Adrenal gland (tissue), 12 donors: ENCODE results near the gene MBL2. TPM values are rescaled to one million over a fixed set of nuclear protein-coding genes. Genes with fewer than 3 reads are reported as not detected.
A peak's percentile ranks its signal among the peaks of the same experiment; 100 is the strongest.

Experiments
- DNase-seq, 7 donors: peaks; one replicate each; pipeline ENCODE4 v3.0.0-alpha.2; 2019 to 2020
- H3K27ac ChIP-seq, 5 donors: fragments of 200-600 bp; sonication (generic) in 4 of 5; 1 replicate in 3 of 5; 2 replicates in 2 of 5; pipeline versions ENCODE4 v1.5.1 to v1.8.0; 2016 to 2020; ENCODE audit warnings: mild to moderate bottlenecking in 1 of 5
- H3K27me3 ChIP-seq: fragments of 200-600 bp; 2 replicates; pipeline ENCODE4 v1.8.0; 2021
- H3K36me3 ChIP-seq, 2 donors: fragments of 200-600 bp; replicated peaks in 1 of 2; 1 replicate in 1 of 2; 2 replicates in 1 of 2; pipeline versions ENCODE4 v1.5.1 to v1.8.0; 2018 to 2022
- H3K4me1 ChIP-seq, 2 donors: fragments of 200-600 bp; replicated peaks in 1 of 2; 1 replicate in 1 of 2; 2 replicates in 1 of 2; pipeline versions ENCODE4 v1.5.1 to v1.8.0; 2018 to 2021
- H3K4me3 ChIP-seq, 4 donors: fragments of 200-600 bp; sonication (generic) in 3 of 4; one replicate each; pipeline ENCODE4 v1.5.1; 2016 to 2018
- H3K9me3 ChIP-seq, 3 donors: fragments of 200-600 bp; sonication (generic) in 1 of 3; replicated peaks in 1 of 3; 1 replicate in 2 of 3; 2 replicates in 1 of 3; pipeline versions ENCODE4 v1.5.1 to v1.8.0; 2016 to 2021
- POLR2A ChIP-seq, 2 donors: fragments of 450-650 bp; IDR thresholded peaks; one replicate each; pipeline ENCODE4 v1.6.1; 2017; ENCODE audit warnings: antibody characterized with exemption in 2 of 2, mild to moderate bottlenecking in 2 of 2, moderate library complexity in 1 of 2
- WGBS, 4 donors: extraction: QIAGEN DNeasy Blood & Tissue Kit in 2 of 4; methylation state at CpG; one replicate each; pipeline versions ENCODE4 v1.1.5 to v1.1.7; 2013 to 2017; 5-methylcytosine and 5-hydroxymethylcytosine counted together
- intact Hi-C, 2 donors: fragments of 100-400 bp; cut with DNase I; formaldehyde crosslinking; loops; one replicate each; pipeline versions ENCODE4 v1.14.1 to v1.15.0; 2022 to 2023
- polyA plus RNA-seq, 3 donors: library from polyadenylated mRNA; stranded (reverse); fragments of 200-250 nt in 2 of 3; fragments of 350-450 nt in 1 of 3; fragmentation: Illumina TruSeq in 1 of 3; extraction: RNeasy Lipid Tissue Mini Kit (QIAGEN cat#74804) in 1 of 3; gene quantifications; one replicate each; pipeline ENCODE4 v1.2.3, GENCODE V29; 2013 to 2014
- total RNA-seq, 9 donors: library from RNA; depleted of rRNA in 4 of 9; stranded (reverse); fragments of >200 nt in 4 of 9; fragments of 120-200 nt in 1 of 9; fragmentation: NEBNext Ultra II Directional in 1 of 9; extraction: Animal tissue kit (Norgen Biotek cat#: 25700) in 1 of 9; gene quantifications; one replicate each; pipeline versions ENCODE4 v1.1.0 to v1.2.4, GENCODE V29; 2013 to 2023
- TF ChIP-seq, protein P1 (sequence below), 6 experiments: fragments of 450-650 bp in 4 of 6; fragments of 200-600 bp in 2 of 6; sonication (generic) in 1 of 6; IDR thresholded peaks; 1 replicate in 5 of 6; 2 replicates in 1 of 6; pipeline versions ENCODE4 v1.5.1 to v1.8.0; 2016 to 2021; ENCODE audit warnings: antibody characterized with exemption in 6 of 6, mild to moderate bottlenecking in 2 of 6, moderate library complexity in 1 of 6
- donor health status: healthy with polysubstance abuse.
- donor health status: Bipolar disorder and iron deficiency.
- donor health status: DM: yes; HTN: yes; CAD: no.
- donor health status: DM: no; HTN: no; CAD: no.
- donor health status: DM: no; HTN: no; CAD: no.
- donor health status: DM: yes; HTN: yes; CAD: no.

Gene MBL2
- total and polyA plus RNA-seq, 12 donors, result 0.04 to 3.7 (median 0.07) TPM; not detected in 8

GRCh38 chr10:52741851-52742250, 30.7 kb downstream of the MBL2 start:
- no peak for DNase-seq
- Histone ChIP-seq H3K4me1 (no peaks in the 10 kb centered on the region), H3K36me3 (no peaks in the 10 kb centered on the region), H3K9me3 (no peaks in the 10 kb centered on the region), H3K27me3 (no peaks in the 10 kb centered on the region), H3K27ac (no peak overlapping the region), H3K4me3 (no peak overlapping the region)
- intact Hi-C loops, result loop anchor here in 1 of 2 donors (5.0 kb wide), 1 partner anchor 35 kb away; no protein-coding TSS in a partner anchor
- WGBS, 4 donors, result 79 to 86% (median 85%) methylated on average over 2 of the region's 2 CpGs
- TF ChIP-seq, protein P1, sequence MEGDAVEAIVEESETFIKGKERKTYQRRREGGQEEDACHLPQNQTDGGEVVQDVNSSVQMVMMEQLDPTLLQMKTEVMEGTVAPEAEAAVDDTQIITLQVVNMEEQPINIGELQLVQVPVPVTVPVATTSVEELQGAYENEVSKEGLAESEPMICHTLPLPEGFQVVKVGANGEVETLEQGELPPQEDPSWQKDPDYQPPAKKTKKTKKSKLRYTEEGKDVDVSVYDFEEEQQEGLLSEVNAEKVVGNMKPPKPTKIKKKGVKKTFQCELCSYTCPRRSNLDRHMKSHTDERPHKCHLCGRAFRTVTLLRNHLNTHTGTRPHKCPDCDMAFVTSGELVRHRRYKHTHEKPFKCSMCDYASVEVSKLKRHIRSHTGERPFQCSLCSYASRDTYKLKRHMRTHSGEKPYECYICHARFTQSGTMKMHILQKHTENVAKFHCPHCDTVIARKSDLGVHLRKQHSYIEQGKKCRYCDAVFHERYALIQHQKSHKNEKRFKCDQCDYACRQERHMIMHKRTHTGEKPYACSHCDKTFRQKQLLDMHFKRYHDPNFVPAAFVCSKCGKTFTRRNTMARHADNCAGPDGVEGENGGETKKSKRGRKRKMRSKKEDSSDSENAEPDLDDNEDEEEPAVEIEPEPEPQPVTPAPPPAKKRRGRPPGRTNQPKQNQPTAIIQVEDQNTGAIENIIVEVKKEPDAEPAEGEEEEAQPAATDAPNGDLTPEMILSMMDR (IDR thresholded peaks at IDR 0.05), result no peak
- no peak for TF ChIP-seq POLR2A (IDR thresholded peaks at IDR 0.05)

DNA sequence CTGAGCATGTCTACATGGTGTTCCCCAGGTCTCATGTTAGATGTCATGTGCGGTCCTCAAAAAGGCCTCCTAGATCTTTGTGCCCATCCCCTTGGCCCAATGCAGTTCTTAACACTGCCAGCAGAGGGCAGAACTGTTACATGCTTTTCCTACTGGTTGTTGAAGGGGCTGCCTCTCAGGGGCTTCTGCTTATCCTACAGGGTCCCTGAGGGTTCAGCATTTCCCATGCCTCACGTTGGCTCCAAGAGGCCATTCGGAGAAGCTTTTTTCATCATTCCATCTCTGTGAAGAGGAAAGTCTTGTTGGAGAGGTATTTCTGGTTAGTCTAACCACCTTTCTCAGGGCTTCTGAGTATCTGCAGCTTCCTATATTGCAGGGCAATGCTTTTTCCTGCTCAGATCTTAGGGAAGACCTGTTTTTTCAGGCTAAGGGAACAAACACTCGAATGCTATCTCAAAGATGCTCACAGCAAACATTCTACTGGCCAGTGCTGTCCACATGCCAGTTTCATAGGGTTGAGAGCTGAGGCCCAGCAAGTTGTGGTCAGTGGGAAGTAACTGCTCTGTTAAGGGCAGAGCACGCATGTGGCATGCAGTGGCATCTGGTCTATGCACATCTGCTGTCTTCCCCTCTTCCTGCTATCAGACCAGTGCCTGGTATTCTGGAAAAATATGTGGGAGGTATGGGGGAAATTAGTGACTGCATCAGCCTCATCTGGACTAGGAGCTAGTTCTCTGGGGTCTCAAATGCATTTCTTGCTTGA, 31.5 kb downstream of the MBL2 start:
- Histone ChIP-seq H3K27me3 (no peaks in the 10 kb centered on the region), H3K9me3 (no peaks in the 10 kb centered on the region), H3K4me1 (no peaks in the 10 kb centered on the region), H3K36me3 (no peaks in the 10 kb centered on the region), H3K27ac (no peak overlapping the region), H3K4me3 (no peak overlapping the region)
- DNase-seq, result peak; percentile 20 to 69 (median 39)
- intact Hi-C loops, result loop anchor here in 1 of 2 donors (5.0 kb wide), 1 partner anchor 36 kb away; no protein-coding TSS in a partner anchor
- WGBS, 4 donors, result 45 to 56% (median 53%) methylated on average over 5 of the region's 5 CpGs
- TF ChIP-seq POLR2A (IDR thresholded peaks at IDR 0.05), result no peak
- TF ChIP-seq, protein P1 (IDR thresholded peaks at IDR 0.05), result peak; percentile 54 to 80 (median 73)

GRCh38 chr10:52740155-52740549, 32.4 kb downstream of the MBL2 start:
- 94 to 100% (median 98%) methylated on average over 1 of the region's 1 CpG for WGBS, 4 donors
- no peak for DNase-seq
- intact Hi-C loops, result loop anchor here in 1 of 2 donors (5.0 kb wide), 1 partner anchor 37 kb away; no protein-coding TSS in a partner anchor
- Histone ChIP-seq H3K4me3 (no peak overlapping the region), H3K27me3 (no peaks in the 10 kb centered on the region), H3K9me3 (no peaks in the 10 kb centered on the region), H3K4me1 (no peaks in the 10 kb centered on the region), H3K27ac (no peak overlapping the region), H3K36me3 (no peaks in the 10 kb centered on the region)
- TF ChIP-seq, protein P1 (IDR thresholded peaks at IDR 0.05), result no peak
- TF ChIP-seq POLR2A (IDR thresholded peaks at IDR 0.05), result no peak

DNA sequence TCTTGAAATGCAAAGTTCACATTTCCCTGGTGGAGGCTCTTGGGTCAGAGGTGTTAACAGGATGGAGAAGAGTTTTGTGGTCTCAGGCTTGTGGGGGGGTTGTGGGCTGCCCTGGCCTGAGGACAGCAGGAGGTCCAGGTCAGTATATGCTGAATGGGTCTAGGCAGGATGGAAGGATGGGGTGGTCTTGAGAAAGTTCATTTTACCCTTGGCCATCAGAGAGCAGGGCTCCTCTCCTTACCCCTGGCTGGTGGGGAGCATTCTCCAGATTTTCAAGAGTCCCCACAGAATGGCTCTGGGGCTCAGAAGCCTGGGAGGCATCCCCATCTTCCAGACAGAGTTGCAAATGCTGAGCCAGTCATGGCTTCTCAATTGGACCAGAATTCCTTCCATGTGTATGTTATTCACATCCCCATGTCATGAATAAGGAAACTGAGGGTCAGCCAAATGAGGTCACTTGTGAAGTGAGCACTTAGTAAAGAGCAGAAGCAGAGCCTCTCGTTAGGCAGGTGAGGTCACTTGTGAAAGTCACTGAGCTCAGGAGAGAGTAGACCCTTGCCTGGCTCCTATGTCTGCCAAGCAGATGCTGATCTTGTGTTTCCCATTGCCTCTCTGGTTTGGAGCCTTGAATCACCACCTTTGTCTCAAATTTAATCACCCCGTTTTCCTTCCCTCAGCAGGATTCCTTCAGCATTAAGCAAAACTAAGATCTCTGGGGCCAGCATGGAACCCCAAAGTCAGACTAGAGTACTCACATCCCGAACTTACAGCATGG, 33.0 kb downstream of the MBL2 start:
- Histone ChIP-seq H3K9me3 (no peaks in the 10 kb centered on the region), H3K4me1 (no peaks in the 10 kb centered on the region), H3K27me3 (no peaks in the 10 kb centered on the region), H3K27ac (no peak overlapping the region), H3K36me3 (no peaks in the 10 kb centered on the region), H3K4me3 (no peak overlapping the region)
- WGBS, 4 donors, result 38 to 84% (median 69%) methylated on average over 3 of the region's 3 CpGs
- TF ChIP-seq POLR2A (IDR thresholded peaks at IDR 0.05), result no peak
- TF ChIP-seq, protein P1 (IDR thresholded peaks at IDR 0.05), result no peak
- intact Hi-C loops, result loop anchor here in 1 of 2 donors (5.0 kb wide), 1 partner anchor 38 kb away; no protein-coding TSS in a partner anchor
- DNase-seq, result no peak
